ENCODE data around the gene NPHP4.

DNA sequence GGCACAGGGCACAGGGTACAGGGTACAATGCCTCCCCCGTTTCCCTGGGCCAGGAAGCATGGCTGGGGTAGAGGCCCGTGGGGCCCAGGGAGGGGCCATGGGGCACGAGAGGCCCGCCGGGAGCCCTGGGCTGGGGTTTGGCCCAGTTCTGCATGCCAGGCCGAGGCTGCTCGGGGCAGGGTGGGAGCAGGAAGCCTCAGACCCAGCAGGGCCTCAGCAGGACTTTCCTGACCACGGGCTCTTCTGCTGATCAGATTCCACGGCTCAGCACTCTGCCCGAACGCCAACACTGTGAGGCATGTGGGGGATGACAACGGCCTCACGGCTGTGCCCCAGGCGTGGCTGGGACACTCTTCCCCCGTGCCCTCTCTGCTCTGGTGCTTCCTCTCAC is 104.3 kb downstream of the NPHP4 start:
- no peak for TF ChIP-seq RCOR1 (conservative IDR thresholded peaks at IDR 0.05; ENCODE audit: low read depth, low read length)
- TF ChIP-seq, protein P1, sequence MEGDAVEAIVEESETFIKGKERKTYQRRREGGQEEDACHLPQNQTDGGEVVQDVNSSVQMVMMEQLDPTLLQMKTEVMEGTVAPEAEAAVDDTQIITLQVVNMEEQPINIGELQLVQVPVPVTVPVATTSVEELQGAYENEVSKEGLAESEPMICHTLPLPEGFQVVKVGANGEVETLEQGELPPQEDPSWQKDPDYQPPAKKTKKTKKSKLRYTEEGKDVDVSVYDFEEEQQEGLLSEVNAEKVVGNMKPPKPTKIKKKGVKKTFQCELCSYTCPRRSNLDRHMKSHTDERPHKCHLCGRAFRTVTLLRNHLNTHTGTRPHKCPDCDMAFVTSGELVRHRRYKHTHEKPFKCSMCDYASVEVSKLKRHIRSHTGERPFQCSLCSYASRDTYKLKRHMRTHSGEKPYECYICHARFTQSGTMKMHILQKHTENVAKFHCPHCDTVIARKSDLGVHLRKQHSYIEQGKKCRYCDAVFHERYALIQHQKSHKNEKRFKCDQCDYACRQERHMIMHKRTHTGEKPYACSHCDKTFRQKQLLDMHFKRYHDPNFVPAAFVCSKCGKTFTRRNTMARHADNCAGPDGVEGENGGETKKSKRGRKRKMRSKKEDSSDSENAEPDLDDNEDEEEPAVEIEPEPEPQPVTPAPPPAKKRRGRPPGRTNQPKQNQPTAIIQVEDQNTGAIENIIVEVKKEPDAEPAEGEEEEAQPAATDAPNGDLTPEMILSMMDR (IDR thresholded peaks at IDR 0.05 in 2 of 3, conservative IDR thresholded peaks at IDR 0.05 in 1 of 3; ENCODE audit: control insufficient read depth in 2 of 3, extremely low read depth in 1 of 3, insufficient read depth in 1 of 3, low read depth in 3 of 3, low read length in 3 of 3), result no peak
- no peak for TF ChIP-seq MYC (IDR thresholded peaks at IDR 0.05; ENCODE audit: insufficient read depth, insufficient read length, insufficient replicate concordance, low read length, severe bottlenecking)
- no peak for TF ChIP-seq HDGF (IDR thresholded peaks at IDR 0.05)
- no peak for TF ChIP-seq CEBPB (IDR thresholded peaks at IDR 0.05; ENCODE audit: borderline replicate concordance in 1 of 2, low read depth in 2 of 2, low read length in 2 of 2)
- TF ChIP-seq USF1 (IDR thresholded peaks at IDR 0.05; ENCODE audit: borderline replicate concordance, extremely low read length, insufficient read depth, low read depth, low read length), result no peak
- TF ChIP-seq, protein P2, sequence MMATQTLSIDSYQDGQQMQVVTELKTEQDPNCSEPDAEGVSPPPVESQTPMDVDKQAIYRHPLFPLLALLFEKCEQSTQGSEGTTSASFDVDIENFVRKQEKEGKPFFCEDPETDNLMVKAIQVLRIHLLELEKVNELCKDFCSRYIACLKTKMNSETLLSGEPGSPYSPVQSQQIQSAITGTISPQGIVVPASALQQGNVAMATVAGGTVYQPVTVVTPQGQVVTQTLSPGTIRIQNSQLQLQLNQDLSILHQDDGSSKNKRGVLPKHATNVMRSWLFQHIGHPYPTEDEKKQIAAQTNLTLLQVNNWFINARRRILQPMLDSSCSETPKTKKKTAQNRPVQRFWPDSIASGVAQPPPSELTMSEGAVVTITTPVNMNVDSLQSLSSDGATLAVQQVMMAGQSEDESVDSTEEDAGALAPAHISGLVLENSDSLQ (IDR thresholded peaks at IDR 0.05), result no peak

All from GM12878 (cell line).